GM23338 (cell line): ENCODE measurements around the gene CDX1. TPM values are rescaled to one million over a fixed set of nuclear protein-coding genes. Genes with fewer than 3 reads are reported as not detected.
A peak's percentile ranks its signal among the peaks of the same experiment; 100 is the strongest.

Experiments
- ATAC-seq: fragments of 200-7000 bp; cut with Tn5 transposase; 3 replicates; pipeline ENCODE4 v1.9.1; 2020
- DNase-seq: peaks from one replicate; pipeline ENCODE4 v3.0.0-alpha.2; 2015; ENCODE audit warnings: low spot score
- H2AFZ ChIP-seq: fragments of 200-600 bp; sonication (generic); 2 replicates; pipeline ENCODE4 v1.8.0; 2016; ENCODE audit warnings: antibody characterized with exemption, mild to moderate bottlenecking, moderate library complexity
- H3F3A ChIP-seq: fragments of 200-600 bp; sonication (generic); replicated peaks from 2 replicates; pipeline ENCODE4 v1.8.0; 2017; ENCODE audit warnings: antibody characterized with exemption, mixed run types, low read depth
- H3K27ac ChIP-seq: fragments of 200-600 bp; sonication (generic); 2 replicates; pipeline ENCODE4 v1.6.1; 2016; ENCODE audit warnings: low read depth
- H3K27me3 ChIP-seq: fragments of 200-600 bp; sonication (generic); 2 replicates; pipeline ENCODE4 v1.8.0; 2016; ENCODE audit warnings: mild to moderate bottlenecking, mixed run types, moderate library complexity; ENCODE audit not compliant: insufficient read depth
- H3K36me3 ChIP-seq: fragments of 200-600 bp; sonication (generic); 2 replicates; pipeline ENCODE4 v1.8.0; 2016; ENCODE audit warnings: mild to moderate bottlenecking; ENCODE audit not compliant: insufficient read depth
- H3K4me1 ChIP-seq: fragments of 200-600 bp; sonication (generic); 2 replicates; pipeline ENCODE4 v1.8.0; 2016; ENCODE audit warnings: mild to moderate bottlenecking, moderate library complexity; ENCODE audit not compliant: insufficient read depth
- H3K4me2 ChIP-seq: fragments of 200-600 bp; sonication (generic); 2 replicates; pipeline ENCODE4 v1.7.1; 2017; ENCODE audit warnings: mixed run types
- H3K4me3 ChIP-seq: fragments of 200-600 bp; sonication (generic); 2 replicates; pipeline ENCODE4 v1.6.1; 2016; ENCODE audit warnings: mixed run types
- H3K79me2 ChIP-seq: fragments of 200-600 bp; sonication (generic); replicated peaks from 2 replicates; pipeline ENCODE4 v1.8.0; 2017; ENCODE audit warnings: mild to moderate bottlenecking; ENCODE audit not compliant: insufficient read depth
- H3K9me2 ChIP-seq: fragments of 200-600 bp; sonication (generic); 2 replicates; pipeline ENCODE4 v1.8.0; 2017; ENCODE audit not compliant: insufficient read depth
- H4K20me1 ChIP-seq: fragments of 200-600 bp; sonication (generic); replicated peaks from 2 replicates; pipeline ENCODE4 v1.8.0; 2017; ENCODE audit warnings: mild to moderate bottlenecking; ENCODE audit not compliant: insufficient read depth
- H3K27ac Mint-ChIP-seq: 2 replicates; pipeline ENCODE4 v1.8.0; 2020; ENCODE audit warnings: inconsistent platforms, mild to moderate bottlenecking, moderate library complexity, mixed read lengths
- H3K27me3 Mint-ChIP-seq: 3 replicates; pipeline ENCODE4 v1.8.0; 2022; ENCODE audit warnings: low read depth, mild to moderate bottlenecking, moderate library complexity, mixed read lengths, inconsistent platforms; ENCODE audit not compliant: insufficient read depth, poor library complexity
- H3K36me3 Mint-ChIP-seq: 3 replicates; pipeline ENCODE4 v1.8.0; 2021; ENCODE audit warnings: low read depth, mild to moderate bottlenecking, inconsistent platforms, moderate library complexity, mixed read lengths
- H3K4me1 Mint-ChIP-seq: 3 replicates; pipeline ENCODE4 v1.8.0; 2020; ENCODE audit warnings: mild to moderate bottlenecking, inconsistent platforms, mixed read lengths
- H3K4me3 Mint-ChIP-seq: 3 replicates; pipeline ENCODE4 v1.8.0; 2021; ENCODE audit warnings: moderate library complexity, mild to moderate bottlenecking, inconsistent platforms, mixed read lengths
- H3K9me3 Mint-ChIP-seq: 3 replicates; pipeline ENCODE4 v1.8.0; 2020; ENCODE audit warnings: moderate library complexity, mild to moderate bottlenecking, inconsistent platforms, mixed read lengths
- CREB1 ChIP-seq: fragments of 250-450 bp; sonication (Bioruptor Pico); IDR thresholded peaks from 2 replicates; pipeline ENCODE4 v1.5.0; 2020; ENCODE audit warnings: low read depth, mild to moderate bottlenecking, moderate library complexity
- EZH2 ChIP-seq: fragments of 200-600 bp; sonication (generic); IDR thresholded peaks from one replicate; pipeline ENCODE4 v1.8.0; 2017; ENCODE audit warnings: antibody characterized with exemption, mild to moderate bottlenecking, low read depth; ENCODE audit not compliant: unreplicated experiment
- EZH2phosphoT487 ChIP-seq: fragments of 200-600 bp; sonication (generic); IDR thresholded peaks from one replicate; pipeline ENCODE4 v1.8.1; 2018; ENCODE audit warnings: antibody characterized with exemption; ENCODE audit not compliant: unreplicated experiment
- JUNB ChIP-seq: IDR thresholded peaks from one replicate; pipeline ENCODE4 v1.6.1; 2016; ENCODE audit warnings: antibody characterized with exemption; ENCODE audit not compliant: unreplicated experiment
- NANOG ChIP-seq: IDR thresholded peaks from 2 replicates; pipeline ENCODE4 v1.6.1; 2016; ENCODE audit warnings: antibody characterized with exemption, borderline replicate concordance
- POLR2AphosphoS5 ChIP-seq: IDR thresholded peaks from 2 replicates; pipeline ENCODE4 v1.6.1; 2016; ENCODE audit warnings: antibody characterized with exemption, low read depth
- STAT1 ChIP-seq: IDR thresholded peaks from one replicate; pipeline ENCODE4 v1.6.1; 2016; ENCODE audit warnings: antibody characterized with exemption; ENCODE audit not compliant: unreplicated experiment
- ZNF114 ChIP-seq: fragments of 250-450 bp; sonication (Bioruptor Pico); IDR thresholded peaks from 2 replicates; pipeline ENCODE4 v1.5.0; 2020; ENCODE audit warnings: mild to moderate bottlenecking, moderate library complexity
- ZNF331 ChIP-seq: fragments of 250-450 bp; sonication (Bioruptor Pico); IDR thresholded peaks from 2 replicates; pipeline ENCODE4 v1.5.0; 2020; ENCODE audit warnings: low read depth, mild to moderate bottlenecking, moderate library complexity
- ZNF462 ChIP-seq: fragments of 250-450 bp; sonication (Bioruptor Pico); IDR thresholded peaks from 2 replicates; pipeline ENCODE4 v1.5.0; 2020; ENCODE audit warnings: mild to moderate bottlenecking, moderate library complexity
- polyA plus RNA-seq: library from polyadenylated mRNA; unstranded; fragments of >200 nt; fragmentation: Nextera tagmentation; extraction: Ambion mirVana; gene quantifications from 2 replicates; pipeline ENCODE4 v1.2.1, GENCODE V29; 2016
- total RNA-seq: library from RNA; depleted of rRNA; stranded (reverse); fragments of >200 nt; shearing (Covaris generic); gene quantifications from 2 replicates; pipeline ENCODE4 v1.2.3, GENCODE V29; 2014
- TF ChIP-seq, protein P1 (sequence below): IDR thresholded peaks from 2 replicates; pipeline ENCODE4 v1.6.1; 2016; ENCODE audit warnings: antibody characterized with exemption
- TF ChIP-seq, protein P2 (sequence below): IDR thresholded peaks from one replicate; pipeline ENCODE4 v1.6.1; 2018; ENCODE audit warnings: antibody characterized with exemption; ENCODE audit not compliant: unreplicated experiment
- TF ChIP-seq, protein P3 (sequence below), 2 experiments: fragments of 200-600 bp in 1 of 2; sonication (generic) in 1 of 2; conservative IDR thresholded peaks; 2 replicates each; pipeline versions ENCODE4 v1.5.1 to v1.6.1; 2016 to 2017; ENCODE audit warnings: antibody characterized with exemption in 2 of 2, low read depth in 2 of 2, mild to moderate bottlenecking in 2 of 2, moderate library complexity in 1 of 2

CDX1 gene
- total and polyA plus RNA-seq, 2 experiments from 2014 or later = not detected

DNA sequence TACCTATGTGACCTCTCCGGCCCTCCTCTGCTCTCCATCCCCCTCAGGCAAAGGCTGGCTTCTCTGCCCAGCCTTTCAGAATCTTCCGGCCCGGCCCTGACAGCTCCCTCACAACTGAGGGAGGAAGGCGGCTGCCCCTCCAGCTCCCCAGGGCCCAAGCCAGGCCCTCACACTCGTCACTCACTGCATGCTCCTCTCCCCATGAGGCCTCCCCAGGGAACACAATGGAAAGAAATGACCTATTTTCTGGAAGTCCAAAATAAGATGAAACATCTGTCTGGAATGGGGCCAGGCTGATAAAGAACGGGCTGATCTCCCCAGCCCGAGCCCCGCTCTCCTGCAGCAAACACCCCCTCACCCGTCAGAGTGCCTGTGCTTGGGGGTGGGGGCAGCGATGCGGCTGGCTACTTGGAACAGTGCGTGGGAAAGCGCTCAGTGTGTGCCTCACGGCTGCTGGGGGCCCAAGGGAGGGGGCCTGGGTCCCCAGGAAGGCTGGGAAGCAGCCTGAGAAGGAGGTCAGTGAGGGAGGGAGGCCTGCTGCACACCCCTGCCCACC, 22.3 kb upstream of the CDX1 start:
- Histone ChIP-seq H3K4me2 (peak overlapping the region; percentile 62; the same call in 1 of the 2 replicates), H3K9me2 (no peaks in the 10 kb centered on the region), H4K20me1 (no peaks in the 10 kb centered on the region), H3K27ac (no peak overlapping the region), H3K4me1 (peaks cover 9% of the 10 kb centered on the region), H2AFZ (peak overlapping the region; percentile 66), H3K4me3 (0 out of 2 replicates have a peak overlapping the region, but pooled peaks have one; percentile 20), H3F3A (no peaks in the 10 kb centered on the region), H3K27me3 (no peaks in the 10 kb centered on the region), H3K36me3 (no peaks in the 10 kb centered on the region), H3K79me2 (no peaks in the 10 kb centered on the region)
- Mint-ChIP-seq H3K4me3 (no peak overlapping the region; the same call in 2 of the 3 replicates), H3K27me3 (peaks cover 14% of the 10 kb centered on the region), H3K9me3 (no peaks in the 10 kb centered on the region), H3K4me1 (peaks cover 44% of the 10 kb centered on the region), H3K36me3 (no peaks in the 10 kb centered on the region; the same call in 2 of the 3 replicates), H3K27ac (peak overlapping the region; percentile 24; the same call in 1 of the 2 replicates)
- TF ChIP-seq, protein P1, sequence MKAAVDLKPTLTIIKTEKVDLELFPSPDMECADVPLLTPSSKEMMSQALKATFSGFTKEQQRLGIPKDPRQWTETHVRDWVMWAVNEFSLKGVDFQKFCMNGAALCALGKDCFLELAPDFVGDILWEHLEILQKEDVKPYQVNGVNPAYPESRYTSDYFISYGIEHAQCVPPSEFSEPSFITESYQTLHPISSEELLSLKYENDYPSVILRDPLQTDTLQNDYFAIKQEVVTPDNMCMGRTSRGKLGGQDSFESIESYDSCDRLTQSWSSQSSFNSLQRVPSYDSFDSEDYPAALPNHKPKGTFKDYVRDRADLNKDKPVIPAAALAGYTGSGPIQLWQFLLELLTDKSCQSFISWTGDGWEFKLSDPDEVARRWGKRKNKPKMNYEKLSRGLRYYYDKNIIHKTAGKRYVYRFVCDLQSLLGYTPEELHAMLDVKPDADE = no peak
- TF ChIP-seq EZH2phosphoT487 (no peak), EZH2 (no peak), NANOG (no peak), POLR2AphosphoS5 (no peak), STAT1 (no peak), CREB1 (CRISPR knock-in tag) (no peak), ZNF331 (CRISPR knock-in tag) (no peak), JUNB (no peak), ZNF114 (CRISPR knock-in tag) (no peak), ZNF462 (CRISPR knock-in tag) (no peak)
- TF ChIP-seq, protein P2, sequence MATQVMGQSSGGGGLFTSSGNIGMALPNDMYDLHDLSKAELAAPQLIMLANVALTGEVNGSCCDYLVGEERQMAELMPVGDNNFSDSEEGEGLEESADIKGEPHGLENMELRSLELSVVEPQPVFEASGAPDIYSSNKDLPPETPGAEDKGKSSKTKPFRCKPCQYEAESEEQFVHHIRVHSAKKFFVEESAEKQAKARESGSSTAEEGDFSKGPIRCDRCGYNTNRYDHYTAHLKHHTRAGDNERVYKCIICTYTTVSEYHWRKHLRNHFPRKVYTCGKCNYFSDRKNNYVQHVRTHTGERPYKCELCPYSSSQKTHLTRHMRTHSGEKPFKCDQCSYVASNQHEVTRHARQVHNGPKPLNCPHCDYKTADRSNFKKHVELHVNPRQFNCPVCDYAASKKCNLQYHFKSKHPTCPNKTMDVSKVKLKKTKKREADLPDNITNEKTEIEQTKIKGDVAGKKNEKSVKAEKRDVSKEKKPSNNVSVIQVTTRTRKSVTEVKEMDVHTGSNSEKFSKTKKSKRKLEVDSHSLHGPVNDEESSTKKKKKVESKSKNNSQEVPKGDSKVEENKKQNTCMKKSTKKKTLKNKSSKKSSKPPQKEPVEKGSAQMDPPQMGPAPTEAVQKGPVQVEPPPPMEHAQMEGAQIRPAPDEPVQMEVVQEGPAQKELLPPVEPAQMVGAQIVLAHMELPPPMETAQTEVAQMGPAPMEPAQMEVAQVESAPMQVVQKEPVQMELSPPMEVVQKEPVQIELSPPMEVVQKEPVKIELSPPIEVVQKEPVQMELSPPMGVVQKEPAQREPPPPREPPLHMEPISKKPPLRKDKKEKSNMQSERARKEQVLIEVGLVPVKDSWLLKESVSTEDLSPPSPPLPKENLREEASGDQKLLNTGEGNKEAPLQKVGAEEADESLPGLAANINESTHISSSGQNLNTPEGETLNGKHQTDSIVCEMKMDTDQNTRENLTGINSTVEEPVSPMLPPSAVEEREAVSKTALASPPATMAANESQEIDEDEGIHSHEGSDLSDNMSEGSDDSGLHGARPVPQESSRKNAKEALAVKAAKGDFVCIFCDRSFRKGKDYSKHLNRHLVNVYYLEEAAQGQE = no peak
- TF ChIP-seq, protein P3, sequence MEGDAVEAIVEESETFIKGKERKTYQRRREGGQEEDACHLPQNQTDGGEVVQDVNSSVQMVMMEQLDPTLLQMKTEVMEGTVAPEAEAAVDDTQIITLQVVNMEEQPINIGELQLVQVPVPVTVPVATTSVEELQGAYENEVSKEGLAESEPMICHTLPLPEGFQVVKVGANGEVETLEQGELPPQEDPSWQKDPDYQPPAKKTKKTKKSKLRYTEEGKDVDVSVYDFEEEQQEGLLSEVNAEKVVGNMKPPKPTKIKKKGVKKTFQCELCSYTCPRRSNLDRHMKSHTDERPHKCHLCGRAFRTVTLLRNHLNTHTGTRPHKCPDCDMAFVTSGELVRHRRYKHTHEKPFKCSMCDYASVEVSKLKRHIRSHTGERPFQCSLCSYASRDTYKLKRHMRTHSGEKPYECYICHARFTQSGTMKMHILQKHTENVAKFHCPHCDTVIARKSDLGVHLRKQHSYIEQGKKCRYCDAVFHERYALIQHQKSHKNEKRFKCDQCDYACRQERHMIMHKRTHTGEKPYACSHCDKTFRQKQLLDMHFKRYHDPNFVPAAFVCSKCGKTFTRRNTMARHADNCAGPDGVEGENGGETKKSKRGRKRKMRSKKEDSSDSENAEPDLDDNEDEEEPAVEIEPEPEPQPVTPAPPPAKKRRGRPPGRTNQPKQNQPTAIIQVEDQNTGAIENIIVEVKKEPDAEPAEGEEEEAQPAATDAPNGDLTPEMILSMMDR (conservative IDR thresholded peaks at IDR 0.05; ENCODE audit: low read depth in 2 of 2) = no peak
- ATAC-seq = peak; percentile 32
- DNase-seq = peak; percentile 33
